IPS DF 6.9 (cell line): ENCODE data around the gene BMP3.
A peak's percentile ranks its signal among the peaks of the same experiment; 100 is the strongest.

Experiments
- DNase-seq: peaks from one replicate; pipeline ENCODE4 v3.0.0-alpha.2; 2013; ENCODE audit warnings: low read depth, low spot score
- H3K27ac ChIP-seq: one replicate; pipeline ENCODE4 v1.5.1; 2013; ENCODE audit warnings: low read length, control low read depth
- H3K27me3 ChIP-seq: 2 replicates; pipeline ENCODE4 v1.6.1; 2013; ENCODE audit warnings: mild to moderate bottlenecking, low read length; ENCODE audit not compliant: control insufficient read depth, insufficient read depth
- H3K36me3 ChIP-seq: 2 replicates; pipeline ENCODE4 v1.6.1; 2013; ENCODE audit warnings: low read length; ENCODE audit not compliant: control insufficient read depth, insufficient read depth
- H3K4me1 ChIP-seq: 2 replicates; pipeline ENCODE4 v1.6.1; 2013; ENCODE audit warnings: low read length; ENCODE audit not compliant: control insufficient read depth, insufficient read depth
- H3K4me3 ChIP-seq: 2 replicates; pipeline ENCODE4 v1.5.1; 2013; ENCODE audit warnings: mild to moderate bottlenecking, low read length
- H3K9me3 ChIP-seq: 2 replicates; pipeline ENCODE4 v1.6.1; 2013; ENCODE audit warnings: low read length, inconsistent platforms; ENCODE audit not compliant: control insufficient read depth, insufficient read depth
- WGBS: extraction: QIAGEN DNeasy Blood & Tissue Kit; methylation state at CpG from one replicate; pipeline ENCODE4 v1.1.7; 2013; ENCODE audit warnings: mixed read lengths, missing lambda C conversion rate; ENCODE audit not compliant: insufficient read length, insufficient coverage; 5-methylcytosine and 5-hydroxymethylcytosine counted together

BMP3 gene

GRCh38 chr4:81021981-81022380, 8.5 kb upstream of the BMP3 start:
- Histone ChIP-seq H3K36me3 (no peaks in the 10 kb centered on the region), H3K4me1 (no peaks in the 10 kb centered on the region), H3K4me3 (no peak overlapping the region), H3K9me3 (no peaks in the 10 kb centered on the region), H3K27me3 (no peaks in the 10 kb centered on the region), H3K27ac (no peak overlapping the region)
- no peak for DNase-seq
- WGBS, result no CpG with 5 or more reads among the region's 1 CpG

GRCh38 chr4:81023484-81023883, 7.0 kb upstream of the BMP3 start:
- no peak overlapping the region for H3K4me3 ChIP-seq
- no peaks in the 10 kb centered on the region for H3K4me1 ChIP-seq
- H3K9me3 ChIP-seq, result no peaks in the 10 kb centered on the region
- no peaks in the 10 kb centered on the region for H3K27me3 ChIP-seq
- H3K27ac ChIP-seq, result no peak overlapping the region
- H3K36me3 ChIP-seq, result no peaks in the 10 kb centered on the region
- no peak for DNase-seq

GRCh38 chr4:81030981-81031791, 678 bp downstream of the BMP3 start:
- Histone ChIP-seq H3K36me3 (no peaks in the 10 kb centered on the region), H3K27me3 (peaks cover 16% of the 10 kb centered on the region; the same call in 1 of the 2 replicates), H3K9me3 (no peaks in the 10 kb centered on the region), H3K27ac (no peak overlapping the region), H3K4me3 (peak overlapping the region; percentile 60), H3K4me1 (no peaks in the 10 kb centered on the region)
- WGBS, result no CpG with 5 or more reads among the region's 77 CpGs
- no peak for DNase-seq

- H3K27me3 ChIP-seq, result peaks cover 16% of the 10 kb centered on the region; the same call in 1 of the 2 replicates
- H3K9me3 ChIP-seq, result no peaks in the 10 kb centered on the region
- peak overlapping the region; percentile 60; the same call in 1 of the 2 replicates for H3K4me3 ChIP-seq
- no peak overlapping the region for H3K27ac ChIP-seq
- DNase-seq, result no peak
- no CpG with 5 or more reads among the region's 15 CpGs for WGBS
- H3K4me1 ChIP-seq, result no peaks in the 10 kb centered on the region
- no peaks in the 10 kb centered on the region for H3K36me3 ChIP-seq
These were observed 1.5 kb downstream of the BMP3 start for GRCh38 chr4:81031796-81032551.

- WGBS, result no CpG with 5 or more reads among the region's 4 CpGs
- Histone ChIP-seq H3K9me3 (no peaks in the 10 kb centered on the region), H3K27ac (no peak overlapping the region), H3K4me1 (no peaks in the 10 kb centered on the region), H3K27me3 (peaks cover 16% of the 10 kb centered on the region; the same call in 1 of the 2 replicates), H3K36me3 (no peaks in the 10 kb centered on the region), H3K4me3 (no peak overlapping the region)
- DNase-seq, result no peak
These were observed 2.5 kb downstream of the BMP3 start for GRCh38 chr4:81032771-81033684.

GRCh38 chr4:81038636-81039350, 8.3 kb downstream of the BMP3 start:
- Histone ChIP-seq H3K27me3 (no peaks in the 10 kb centered on the region), H3K4me1 (no peaks in the 10 kb centered on the region), H3K36me3 (no peaks in the 10 kb centered on the region), H3K27ac (no peak overlapping the region), H3K4me3 (no peak overlapping the region), H3K9me3 (no peaks in the 10 kb centered on the region)
- WGBS, result no CpG with 5 or more reads among the region's 1 CpG
- no peak for DNase-seq

GRCh38 chr4:81039351-81039972, 9.0 kb downstream of the BMP3 start:
- WGBS, result 100% methylated on average over 1 of the region's 4 CpGs
- H3K9me3 ChIP-seq, result no peaks in the 10 kb centered on the region

GRCh38 chr4:81040012-81040659, 9.6 kb downstream of the BMP3 start:
- DNase-seq, result no peak
- H3K27me3 ChIP-seq, result no peaks in the 10 kb centered on the region
- no peaks in the 10 kb centered on the region for H3K4me1 ChIP-seq
- H3K27ac ChIP-seq, result no peak overlapping the region
- H3K36me3 ChIP-seq, result no peaks in the 10 kb centered on the region
- no peak overlapping the region for H3K4me3 ChIP-seq
- WGBS, result no CpG with 5 or more reads among the region's 4 CpGs
- H3K9me3 ChIP-seq, result no peaks in the 10 kb centered on the region

More at GRCh38 chr4:81039351-81039972, 9.0 kb downstream of the BMP3 start:
- no peaks in the 10 kb centered on the region for H3K4me1 ChIP-seq
- no peak for DNase-seq
- H3K4me3 ChIP-seq, result no peak overlapping the region
- H3K36me3 ChIP-seq, result no peaks in the 10 kb centered on the region
- no peaks in the 10 kb centered on the region for H3K27me3 ChIP-seq
- no peak overlapping the region for H3K27ac ChIP-seq

GRCh38 chr4:81042578-81043365, 12.3 kb downstream of the BMP3 start:
- Histone ChIP-seq H3K4me3 (no peak overlapping the region), H3K4me1 (no peaks in the 10 kb centered on the region), H3K9me3 (no peaks in the 10 kb centered on the region), H3K36me3 (no peaks in the 10 kb centered on the region), H3K27me3 (no peaks in the 10 kb centered on the region), H3K27ac (no peak overlapping the region)
- no CpG with 5 or more reads among the region's 5 CpGs for WGBS
- DNase-seq, result no peak
